Stomach smooth muscle (tissue), 2 donors: Measurements from ENCODE around the gene GCC2.
"Not testable (repeated sequence)": the region's sequence is repeated elsewhere in the genome, so short reads cannot be mapped to it uniquely, and the experiment has no call there.

Source experiments
- H3K27ac ChIP-seq: one replicate; pipeline ENCODE4 v1.7.0; 2013; ENCODE audit warnings: mild to moderate bottlenecking, low read length, inconsistent platforms
- H3K27me3 ChIP-seq, 2 donors: one replicate each; pipeline ENCODE4 v1.7.0; 2013; ENCODE audit warnings: low read length in 2 of 2; ENCODE audit not compliant: insufficient read depth in 2 of 2, control insufficient read depth in 1 of 2
- H3K36me3 ChIP-seq, 2 donors: one replicate each; pipeline ENCODE4 v1.7.0; 2013; ENCODE audit warnings: low read length in 2 of 2; ENCODE audit not compliant: control insufficient read depth in 2 of 2, insufficient read depth in 2 of 2
- H3K4me1 ChIP-seq: one replicate; pipeline ENCODE4 v1.7.0; 2013; ENCODE audit warnings: low read length; ENCODE audit not compliant: control insufficient read depth, insufficient read depth
- H3K4me3 ChIP-seq, 2 donors: one replicate each; pipeline ENCODE4 v1.7.0; 2013; ENCODE audit warnings: low read length in 2 of 2
- H3K9ac ChIP-seq, 2 donors: one replicate each; pipeline ENCODE4 v1.7.0; 2013; ENCODE audit warnings: low read length in 2 of 2, mild to moderate bottlenecking in 1 of 2
- H3K9me3 ChIP-seq, 2 donors: one replicate each; pipeline ENCODE4 v1.7.0; 2013; ENCODE audit warnings: low read length in 2 of 2; ENCODE audit not compliant: control insufficient read depth in 2 of 2
- donor health status: healthy.
- donor health status: Pancreatic carcinoma.

GCC2 gene

GRCh38 chr2:108414256-108414876 is 34.6 kb upstream of the GCC2 start:
- Histone ChIP-seq H3K27ac (no peak overlapping the region), H3K9ac (no peak overlapping the region), H3K4me3 (no peak overlapping the region), H3K4me1 (no peaks in the 10 kb centered on the region), H3K36me3 (no peaks in the 10 kb centered on the region), H3K27me3 (no peaks in the 10 kb centered on the region), H3K9me3 (no peaks in the 10 kb centered on the region)

- H3K9me3 ChIP-seq, result no peaks in the 10 kb centered on the region
- no peaks in the 10 kb centered on the region for H3K27me3 ChIP-seq
- H3K9ac ChIP-seq, result no peak overlapping the region
- H3K4me1 ChIP-seq, result no peaks in the 10 kb centered on the region
- no peak overlapping the region for H3K27ac ChIP-seq
- no peak overlapping the region for H3K4me3 ChIP-seq
- H3K36me3 ChIP-seq, result no peaks in the 10 kb centered on the region
Measured at GRCh38 chr2:108414945-108415344, 34.1 kb upstream of the GCC2 start.

GRCh38 chr2:108417254-108417653 is 31.8 kb upstream of the GCC2 start:
- no peaks in the 10 kb centered on the region for H3K4me1 ChIP-seq
- no peaks in the 10 kb centered on the region for H3K27me3 ChIP-seq
- no peaks in the 10 kb centered on the region for H3K9me3 ChIP-seq
- H3K9ac ChIP-seq, result no peak overlapping the region
- no peaks in the 10 kb centered on the region for H3K36me3 ChIP-seq
- H3K27ac ChIP-seq, result no peak overlapping the region
- H3K4me3 ChIP-seq, result no peak overlapping the region

- no peaks in the 10 kb centered on the region for H3K27me3 ChIP-seq
- H3K36me3 ChIP-seq, result no peaks in the 10 kb centered on the region
- H3K27ac ChIP-seq, result no peak overlapping the region
- no peak overlapping the region for H3K4me3 ChIP-seq
- no peaks in the 10 kb centered on the region for H3K4me1 ChIP-seq
- no peak overlapping the region for H3K9ac ChIP-seq
- no peaks in the 10 kb centered on the region for H3K9me3 ChIP-seq
Measured at GRCh38 chr2:108418416-108418815, 30.6 kb upstream of the GCC2 start.

- no peak overlapping the region for H3K9ac ChIP-seq
- no peaks in the 10 kb centered on the region for H3K27me3 ChIP-seq
- H3K4me3 ChIP-seq, result no peak overlapping the region
- no peak overlapping the region for H3K27ac ChIP-seq
- no peaks in the 10 kb centered on the region for H3K36me3 ChIP-seq
- H3K9me3 ChIP-seq, result no peaks in the 10 kb centered on the region
- H3K4me1 ChIP-seq, result no peaks in the 10 kb centered on the region
Measured at GRCh38 chr2:108423067-108423466, 25.9 kb upstream of the GCC2 start.

- Histone ChIP-seq H3K27me3 (no peaks in the 10 kb centered on the region), H3K4me3 (no peak overlapping the region), H3K9ac (no peak overlapping the region), H3K27ac (no peak overlapping the region), H3K36me3 (no peaks in the 10 kb centered on the region), H3K4me1 (no peaks in the 10 kb centered on the region), H3K9me3 (no peaks in the 10 kb centered on the region)
Measured at GRCh38 chr2:108423502-108424251, 25.3 kb upstream of the GCC2 start.

- H3K4me3 ChIP-seq, result no peak overlapping the region
- H3K9me3 ChIP-seq, result no peaks in the 10 kb centered on the region
- H3K4me1 ChIP-seq, result no peaks in the 10 kb centered on the region
- H3K27ac ChIP-seq, result no peak overlapping the region
- H3K36me3 ChIP-seq, result no peaks in the 10 kb centered on the region
- no peaks in the 10 kb centered on the region for H3K27me3 ChIP-seq
- H3K9ac ChIP-seq, result no peak overlapping the region
Measured at GRCh38 chr2:108428286-108429009, 20.6 kb upstream of the GCC2 start.

- not testable (repeated sequence) for H3K9ac ChIP-seq, H3K27ac ChIP-seq, H3K27me3 ChIP-seq, H3K9me3 ChIP-seq, H3K36me3 ChIP-seq, H3K4me3 ChIP-seq, H3K4me1 ChIP-seq
Measured at GRCh38 chr2:108435578-108435977, 13.4 kb upstream of the GCC2 start.

- no peak overlapping the region for H3K27ac ChIP-seq
- no peak overlapping the region for H3K9ac ChIP-seq
- H3K4me1 ChIP-seq, result no peaks in the 10 kb centered on the region
- no peaks in the 10 kb centered on the region for H3K36me3 ChIP-seq
- no peaks in the 10 kb centered on the region for H3K27me3 ChIP-seq
- H3K4me3 ChIP-seq, result no peak overlapping the region
- H3K9me3 ChIP-seq, result no peaks in the 10 kb centered on the region
Measured at GRCh38 chr2:108436976-108437375, 12.0 kb upstream of the GCC2 start.

GRCh38 chr2:108441712-108442111 is 7.3 kb upstream of the GCC2 start:
- Histone ChIP-seq H3K4me1 (no peaks in the 10 kb centered on the region), H3K27me3 (no peaks in the 10 kb centered on the region), H3K9me3 (no peaks in the 10 kb centered on the region), H3K9ac (no peak overlapping the region), H3K4me3 (no peak overlapping the region), H3K36me3 (no peaks in the 10 kb centered on the region), H3K27ac (no peak overlapping the region)
